Loucy (cell line): Measurements from ENCODE around the gene OR5K3.

Experiments
- H2AFZ ChIP-seq: fragments of 200-600 bp; sonication (generic); 2 replicates; pipeline ENCODE4 v1.6.0; 2016; ENCODE audit warnings: antibody characterized with exemption, mild to moderate bottlenecking, low read length, moderate library complexity
- H3F3A ChIP-seq: fragments of 200-600 bp; 2 replicates; pipeline ENCODE4 v1.6.0; 2016; ENCODE audit warnings: antibody characterized with exemption, low read depth, mild to moderate bottlenecking
- H3K27me3 ChIP-seq: fragments of 200-600 bp; sonication (generic); 2 replicates; pipeline ENCODE4 v1.6.1; 2014; ENCODE audit warnings: low read length, mild to moderate bottlenecking; ENCODE audit not compliant: insufficient read depth, poor library complexity, severe bottlenecking
- H3K36me3 ChIP-seq: fragments of 200-600 bp; sonication (generic); 2 replicates; pipeline ENCODE4 v1.6.1; 2016; ENCODE audit warnings: low read length; ENCODE audit not compliant: insufficient read depth
- H3K4me1 ChIP-seq: fragments of 200-600 bp; sonication (generic); 2 replicates; pipeline ENCODE4 v1.5.1; 2014; ENCODE audit warnings: low read length, mild to moderate bottlenecking; ENCODE audit not compliant: insufficient read depth, poor library complexity, severe bottlenecking
- H3K4me2 ChIP-seq: fragments of 200-600 bp; sonication (generic); 2 replicates; pipeline ENCODE4 v1.6.0; 2014; ENCODE audit warnings: antibody characterized with exemption, low read length, low read depth, mild to moderate bottlenecking; ENCODE audit not compliant: poor library complexity, severe bottlenecking
- H3K4me3 ChIP-seq: fragments of 200-600 bp; sonication (generic); 2 replicates; pipeline ENCODE4 v1.5.1; 2014; ENCODE audit warnings: low read length, mild to moderate bottlenecking, mixed read lengths; ENCODE audit not compliant: poor library complexity, severe bottlenecking
- H3K79me2 ChIP-seq: fragments of 200-600 bp; sonication (generic); 2 replicates; pipeline ENCODE4 v1.6.1; 2014; ENCODE audit warnings: low read length; ENCODE audit not compliant: insufficient read depth
- H3K9ac ChIP-seq: fragments of 200-600 bp; sonication (generic); 2 replicates; pipeline ENCODE4 v1.6.0; 2014; ENCODE audit warnings: mild to moderate bottlenecking, low read depth, low read length, moderate library complexity; ENCODE audit not compliant: poor library complexity, severe bottlenecking
- H3K9me2 ChIP-seq: fragments of 200-600 bp; sonication (generic); replicated peaks from 2 replicates; pipeline ENCODE4 v1.6.1; 2016; ENCODE audit warnings: low read depth, low read length, mixed read lengths
- H3K9me3 ChIP-seq: fragments of 200-600 bp; sonication (generic); 2 replicates; pipeline ENCODE4 v1.6.1; 2014; ENCODE audit warnings: mild to moderate bottlenecking, antibody characterized with exemption, low read length, low read depth; ENCODE audit not compliant: insufficient read depth
- H4K20me1 ChIP-seq: fragments of 200-600 bp; sonication (generic); 2 replicates; pipeline ENCODE4 v1.6.0; 2014; ENCODE audit warnings: antibody characterized with exemption, low read length, mild to moderate bottlenecking; ENCODE audit not compliant: insufficient read depth, poor library complexity, severe bottlenecking
- EZH2phosphoT487 ChIP-seq: fragments of 200-600 bp; IDR thresholded peaks from 2 replicates; pipeline ENCODE4 v1.6.1; 2018; ENCODE audit warnings: antibody characterized with exemption, mild to moderate bottlenecking, moderate library complexity, borderline replicate concordance
- TF ChIP-seq, protein P1 (sequence below): fragments of 200-600 bp; sonication (generic); conservative IDR thresholded peaks from 2 replicates; pipeline ENCODE4 v1.5.1; 2014; ENCODE audit warnings: mild to moderate bottlenecking, antibody characterized with exemption, low read length

OR5K3 gene

DNA sequence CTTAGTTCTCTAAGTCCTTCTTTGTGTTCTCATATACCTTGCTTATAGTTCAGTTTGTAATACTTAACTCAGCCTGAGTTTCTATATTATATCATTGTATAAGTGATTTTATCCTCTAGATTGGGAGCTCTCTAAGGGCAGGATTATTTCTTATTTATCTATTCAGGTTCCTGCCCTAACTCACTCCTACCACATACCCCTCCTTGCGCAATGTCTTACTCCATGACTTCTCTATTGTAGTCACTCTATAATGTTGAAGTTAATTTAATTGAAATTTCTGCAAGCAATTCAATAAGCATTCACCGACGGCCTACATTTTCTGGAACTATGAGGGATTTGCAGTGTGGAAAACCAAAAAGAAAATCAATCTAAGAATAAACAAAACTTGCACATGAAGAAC is 40.4 kb upstream of the OR5K3 start:
- Histone ChIP-seq H3K4me1 (no peaks in the 10 kb centered on the region), H3K4me3 (no peak overlapping the region), H3K9ac (no peak overlapping the region), H2AFZ (no peak overlapping the region), H3K27me3 (no peaks in the 10 kb centered on the region), H3K9me2 (no peaks in the 10 kb centered on the region), H3K4me2 (no peak overlapping the region), H3F3A (no peaks in the 10 kb centered on the region), H3K9me3 (no peaks in the 10 kb centered on the region), H3K79me2 (no peaks in the 10 kb centered on the region), H4K20me1 (no peaks in the 10 kb centered on the region), H3K36me3 (no peaks in the 10 kb centered on the region)
- TF ChIP-seq EZH2phosphoT487: no peak
- TF ChIP-seq, protein P1, sequence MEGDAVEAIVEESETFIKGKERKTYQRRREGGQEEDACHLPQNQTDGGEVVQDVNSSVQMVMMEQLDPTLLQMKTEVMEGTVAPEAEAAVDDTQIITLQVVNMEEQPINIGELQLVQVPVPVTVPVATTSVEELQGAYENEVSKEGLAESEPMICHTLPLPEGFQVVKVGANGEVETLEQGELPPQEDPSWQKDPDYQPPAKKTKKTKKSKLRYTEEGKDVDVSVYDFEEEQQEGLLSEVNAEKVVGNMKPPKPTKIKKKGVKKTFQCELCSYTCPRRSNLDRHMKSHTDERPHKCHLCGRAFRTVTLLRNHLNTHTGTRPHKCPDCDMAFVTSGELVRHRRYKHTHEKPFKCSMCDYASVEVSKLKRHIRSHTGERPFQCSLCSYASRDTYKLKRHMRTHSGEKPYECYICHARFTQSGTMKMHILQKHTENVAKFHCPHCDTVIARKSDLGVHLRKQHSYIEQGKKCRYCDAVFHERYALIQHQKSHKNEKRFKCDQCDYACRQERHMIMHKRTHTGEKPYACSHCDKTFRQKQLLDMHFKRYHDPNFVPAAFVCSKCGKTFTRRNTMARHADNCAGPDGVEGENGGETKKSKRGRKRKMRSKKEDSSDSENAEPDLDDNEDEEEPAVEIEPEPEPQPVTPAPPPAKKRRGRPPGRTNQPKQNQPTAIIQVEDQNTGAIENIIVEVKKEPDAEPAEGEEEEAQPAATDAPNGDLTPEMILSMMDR: no peak

DNA sequence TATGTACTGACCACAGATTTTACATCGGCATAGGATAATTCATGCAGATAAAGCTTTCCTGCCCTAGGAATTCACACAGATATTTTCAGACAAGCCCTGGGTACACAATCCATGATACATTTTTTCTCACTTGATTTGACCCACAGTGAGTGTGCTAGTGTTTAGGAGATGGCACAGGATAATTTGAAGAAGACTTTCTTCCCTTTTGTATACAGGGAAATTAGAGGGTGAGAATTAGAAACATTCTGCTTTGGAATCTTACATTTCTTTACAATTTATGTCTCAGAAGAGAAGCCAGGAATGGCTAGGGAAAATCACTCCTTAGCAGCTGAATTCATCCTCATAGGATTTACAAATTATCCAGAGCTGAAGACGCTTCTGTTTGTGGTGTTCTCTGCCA is 36.9 kb upstream of the OR5K3 start, which contains the start of gene OR5K4:
Gene OR5K4 (plus strand): TSS at position 301 of the 400 bp plus-strand sequence. CDS start 0 bp downstream, at position 301.
- Histone ChIP-seq H3K36me3 (no peaks in the 10 kb centered on the region), H3K4me2 (no peak within 1 kb of the TSS), H3K4me1 (no peaks in the 10 kb centered on the region), H3K27me3 (no peaks in the 10 kb centered on the region), H3K9ac (no peak within 1 kb of the TSS), H3K9me2 (no peaks in the 10 kb centered on the region), H4K20me1 (no peaks in the 10 kb centered on the region), H3F3A (no peaks in the 10 kb centered on the region), H3K4me3 (no peak within 1 kb of the TSS), H3K79me2 (no peaks in the 10 kb centered on the region), H3K9me3 (0 out of 2 replicates have a peak, but pooled peaks cover 2% of the 10 kb centered on the region), H2AFZ (no peak within 1 kb of the TSS)
- TF ChIP-seq, protein P1: no peak
- no peak for TF ChIP-seq EZH2phosphoT487

DNA sequence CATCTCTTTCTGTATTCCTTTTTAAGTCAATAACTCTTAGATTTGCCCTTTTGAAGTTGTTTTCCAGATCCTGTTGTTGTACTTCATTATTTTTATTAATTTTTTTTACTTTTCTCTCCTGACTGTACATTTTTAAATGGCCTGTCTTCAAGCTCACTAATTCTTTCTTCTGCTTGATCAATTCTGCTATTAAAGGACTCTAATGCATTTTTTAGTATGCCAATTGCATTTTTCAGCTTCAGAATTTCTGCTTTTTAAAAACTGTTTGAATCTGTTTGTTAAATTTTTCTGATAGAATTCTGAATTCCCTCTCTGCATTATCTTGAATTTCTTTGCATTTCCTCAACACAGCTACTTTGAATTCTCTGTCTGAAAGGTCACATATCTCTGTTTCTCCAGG is 31.2 kb upstream of the OR5K3 start:
- no peaks in the 10 kb centered on the region for H3F3A ChIP-seq
- no peak overlapping the region for H3K4me2 ChIP-seq
- TF ChIP-seq, protein P1: no peak
- no peak for TF ChIP-seq EZH2phosphoT487
- 0 out of 2 replicates have a peak, but pooled peaks cover 6% of the 10 kb centered on the region for H3K9me3 ChIP-seq
- H3K9ac ChIP-seq: no peak overlapping the region
- no peaks in the 10 kb centered on the region for H3K9me2 ChIP-seq
- no peaks in the 10 kb centered on the region for H4K20me1 ChIP-seq
- H3K36me3 ChIP-seq: no peaks in the 10 kb centered on the region
- H3K79me2 ChIP-seq: no peaks in the 10 kb centered on the region
- H3K4me1 ChIP-seq: no peaks in the 10 kb centered on the region
- no peak overlapping the region for H3K4me3 ChIP-seq
- H3K27me3 ChIP-seq: no peaks in the 10 kb centered on the region
- no peak overlapping the region for H2AFZ ChIP-seq
